T-helper 9 cell (primary cell): ENCODE data around the gene TSLP.

Experiments used
- DNase-seq: peaks from one replicate; pipeline ENCODE4 v3.0.0-alpha.2; 2020

TSLP gene

DNA sequence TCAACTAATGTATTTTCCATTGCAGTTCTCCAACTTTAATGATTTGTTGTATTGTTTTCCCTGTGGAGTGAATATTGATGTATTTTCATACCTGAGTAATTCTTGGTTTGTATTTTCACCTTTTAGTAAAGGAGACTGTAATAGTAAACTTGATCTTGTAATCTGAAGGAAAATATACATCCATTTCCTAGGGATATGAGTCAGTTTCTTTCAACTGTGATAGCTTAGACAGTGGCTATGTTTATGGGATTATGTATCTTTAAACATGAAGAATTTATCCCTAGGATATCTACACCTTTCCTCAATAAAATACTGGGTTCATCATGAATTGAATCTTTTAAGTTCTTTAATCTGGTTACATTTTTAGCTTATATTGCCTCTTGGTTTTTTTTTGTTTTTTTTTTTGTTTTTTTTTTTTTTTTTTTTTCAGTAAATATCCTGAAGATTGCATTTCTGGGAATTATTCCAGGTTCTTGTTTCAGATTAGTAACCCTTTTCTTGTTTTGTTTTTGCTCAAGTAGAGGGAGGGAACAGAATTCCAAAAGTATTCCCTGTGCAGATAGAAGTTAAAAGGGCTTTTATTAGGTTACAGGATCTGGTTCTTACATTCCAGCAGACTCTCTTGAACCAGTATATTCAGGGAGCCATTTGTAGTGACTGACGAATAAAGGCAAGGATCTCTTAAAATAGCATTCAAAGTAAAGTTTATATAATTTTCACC is 27.7 kb downstream of the TSLP start:
- no peak for DNase-seq

DNA sequence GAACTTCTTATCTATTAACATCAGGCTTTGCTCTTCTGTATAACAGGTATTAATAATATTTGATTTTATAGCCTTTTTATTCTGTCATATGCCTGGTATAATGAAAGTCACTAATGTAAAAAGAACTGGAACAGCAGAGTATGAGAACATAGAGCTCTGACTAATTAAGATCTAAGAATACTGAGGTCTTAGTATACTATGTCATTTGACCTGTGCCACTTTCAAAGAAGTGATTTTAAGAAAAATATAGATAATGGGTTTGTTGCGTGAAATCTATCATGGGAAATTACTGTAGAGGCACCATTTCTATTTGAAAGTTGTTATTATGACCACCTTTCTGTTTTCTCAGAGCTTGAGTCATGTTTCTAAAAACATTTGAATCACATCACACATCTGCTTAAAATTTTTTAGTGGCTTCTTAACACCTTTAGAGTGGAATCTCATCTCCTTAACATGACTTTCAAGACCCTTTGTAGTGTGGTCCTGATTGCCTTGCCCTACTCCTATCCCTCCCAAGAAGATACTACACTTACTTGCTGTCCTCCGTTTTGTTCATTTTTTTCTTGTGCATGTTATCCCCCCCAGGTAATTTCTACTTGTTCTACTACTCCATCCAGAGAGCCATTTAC is 34.9 kb downstream of the TSLP start:
- DNase-seq: no peak

DNA sequence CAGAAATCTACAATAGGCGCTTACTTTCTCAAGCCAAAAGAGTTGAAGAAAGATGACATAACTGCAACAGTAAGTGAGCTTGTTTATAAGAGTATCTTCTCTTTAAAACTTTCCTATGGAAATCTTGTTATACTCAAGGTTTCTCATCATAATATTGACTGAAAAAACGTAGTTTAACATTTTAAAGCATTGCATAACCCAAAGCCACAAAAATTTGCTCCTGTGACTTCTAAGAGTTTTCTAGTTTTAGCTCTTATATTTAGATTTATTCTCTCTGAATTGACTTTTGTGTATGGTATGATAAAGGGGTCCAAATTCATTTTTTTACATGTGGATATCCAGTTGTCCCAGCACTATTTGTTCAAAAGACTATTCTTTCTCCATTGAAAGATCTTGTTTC is 35.9 kb downstream of the TSLP start:
- DNase-seq: no peak

DNA sequence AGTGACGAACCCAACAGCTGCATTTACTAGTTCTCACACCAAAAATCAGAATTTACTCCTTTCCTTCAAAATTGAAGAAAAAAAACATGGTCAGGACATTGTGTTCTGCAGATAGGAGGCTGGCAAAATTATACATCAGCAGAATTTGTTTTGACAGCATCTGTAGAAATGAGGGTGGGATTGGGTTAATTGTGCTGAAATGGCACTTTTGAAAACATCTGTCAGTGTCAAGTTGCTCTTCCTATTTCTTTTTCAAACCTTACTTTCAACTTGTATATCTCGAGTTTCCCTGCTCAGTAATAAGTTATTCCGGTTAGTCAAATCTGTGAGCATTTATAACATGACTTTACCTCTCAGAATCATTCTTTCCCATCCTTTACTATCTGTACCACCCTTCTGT is 40.4 kb downstream of the TSLP start:
- no peak for DNase-seq

DNA sequence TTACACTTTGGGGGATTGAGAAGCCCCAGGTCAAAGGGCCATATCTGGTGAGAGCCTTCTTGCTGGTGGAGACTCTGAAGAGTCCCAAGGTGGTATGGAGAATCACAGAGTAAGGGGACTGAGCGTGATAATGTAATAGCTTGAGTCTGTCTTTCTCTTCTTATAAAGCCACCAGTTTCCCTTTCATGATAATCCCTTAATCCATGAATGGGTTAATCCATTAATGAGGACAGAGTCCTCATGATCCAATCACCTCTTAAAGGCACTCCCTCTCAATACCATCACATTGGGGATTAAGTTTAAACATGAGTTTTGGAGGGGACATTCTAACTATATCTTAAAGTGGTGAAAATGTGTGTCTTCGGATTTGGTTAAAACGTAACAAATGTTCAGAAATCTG is 42.2 kb downstream of the TSLP start:
- DNase-seq: no peak

DNA sequence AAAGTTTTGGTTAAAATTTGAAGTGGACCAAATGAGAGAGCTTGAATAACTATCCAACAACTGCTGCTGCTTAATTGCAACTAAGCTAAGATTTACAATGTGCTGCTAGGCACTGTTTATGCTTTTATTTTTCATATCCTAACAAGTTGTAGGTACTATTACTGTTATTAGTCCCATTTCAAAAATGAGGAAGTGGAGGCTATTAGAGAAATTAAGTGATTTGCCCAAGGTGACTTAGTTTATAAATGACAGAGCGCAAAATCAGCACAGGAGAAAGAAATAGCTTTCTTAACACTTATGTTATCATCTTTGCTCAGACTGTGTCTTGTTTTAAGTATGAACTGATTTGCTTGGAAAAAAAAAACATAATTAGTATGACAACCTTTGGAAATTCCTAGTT is 43.7 kb downstream of the TSLP start:
- no peak for DNase-seq

DNA sequence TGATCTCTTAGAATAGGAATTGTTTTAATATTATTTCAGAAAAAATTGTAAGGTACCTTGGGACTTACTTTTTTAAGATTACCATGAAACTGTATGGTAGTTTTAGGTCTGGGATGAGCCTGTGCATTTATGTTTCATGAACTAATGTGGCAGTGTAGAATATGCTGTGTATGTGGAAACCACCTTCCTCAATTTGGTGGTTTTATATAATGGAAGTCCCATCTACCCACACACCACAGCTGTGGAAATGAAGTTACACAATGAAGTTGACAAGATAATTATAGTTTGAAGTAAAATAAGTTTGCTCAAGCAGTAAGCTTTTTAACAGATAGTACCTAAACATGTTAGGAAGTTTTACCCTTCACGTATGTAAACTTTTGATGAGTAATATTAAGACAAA is 45.0 kb downstream of the TSLP start:
- DNase-seq: no peak

DNA sequence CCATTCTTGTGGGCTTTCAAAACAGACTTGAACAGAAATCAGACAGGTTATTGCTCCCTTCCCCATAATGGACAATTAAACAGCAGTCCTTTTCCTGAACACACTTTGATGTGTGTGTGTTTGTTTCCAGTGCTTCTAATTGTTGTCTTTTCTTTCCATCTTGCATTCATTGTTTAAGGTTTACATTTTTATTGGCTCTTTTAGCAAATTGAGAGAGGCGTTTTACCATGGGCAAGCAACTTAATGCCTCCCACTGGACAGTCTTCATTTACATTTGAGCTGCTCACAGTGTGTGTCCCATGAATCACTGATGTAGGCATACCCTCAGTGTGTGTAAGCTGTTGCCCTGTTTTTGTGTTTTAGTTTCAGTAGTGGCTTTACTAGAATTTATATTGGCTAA is 45.6 kb downstream of the TSLP start:
- DNase-seq: no peak

DNA sequence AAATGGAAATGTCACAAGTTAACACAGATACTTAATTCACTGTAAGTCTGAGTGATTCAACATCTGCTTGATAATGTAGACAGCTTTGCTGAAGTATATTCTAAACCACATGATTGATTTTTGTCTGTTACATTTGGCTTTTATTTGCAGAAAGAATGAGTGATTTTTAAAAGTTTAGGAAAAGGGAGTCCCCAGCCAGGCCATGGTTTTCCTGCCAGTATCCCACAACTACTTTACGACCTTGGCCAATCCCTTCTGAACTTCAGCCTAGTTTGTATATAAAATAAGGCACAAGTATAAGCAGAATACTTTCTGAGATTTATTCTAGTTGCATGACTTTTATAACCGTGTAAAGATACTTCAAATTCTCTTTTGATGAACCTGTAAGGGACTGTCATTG is 47.7 kb downstream of the TSLP start:
- DNase-seq: no peak

DNA sequence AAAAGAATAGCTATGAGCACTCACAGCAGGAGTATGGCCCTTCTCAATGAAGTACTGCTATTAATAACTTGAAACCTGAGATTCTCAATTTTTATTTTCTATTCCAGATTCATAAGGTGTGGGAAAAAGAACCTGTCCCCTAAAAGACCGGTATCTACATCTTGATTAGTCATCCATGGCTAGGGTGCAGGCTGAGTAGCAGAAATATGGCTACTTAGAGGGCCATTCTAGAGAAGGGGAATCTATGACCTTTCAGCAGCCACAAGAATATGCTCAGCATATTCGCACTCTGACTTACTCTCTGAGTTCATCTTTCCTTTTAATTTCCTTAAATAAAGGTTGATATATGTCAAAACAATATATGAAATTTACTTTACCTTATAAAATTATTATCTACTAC is 48.3 kb downstream of the TSLP start:
- no peak for DNase-seq

DNA sequence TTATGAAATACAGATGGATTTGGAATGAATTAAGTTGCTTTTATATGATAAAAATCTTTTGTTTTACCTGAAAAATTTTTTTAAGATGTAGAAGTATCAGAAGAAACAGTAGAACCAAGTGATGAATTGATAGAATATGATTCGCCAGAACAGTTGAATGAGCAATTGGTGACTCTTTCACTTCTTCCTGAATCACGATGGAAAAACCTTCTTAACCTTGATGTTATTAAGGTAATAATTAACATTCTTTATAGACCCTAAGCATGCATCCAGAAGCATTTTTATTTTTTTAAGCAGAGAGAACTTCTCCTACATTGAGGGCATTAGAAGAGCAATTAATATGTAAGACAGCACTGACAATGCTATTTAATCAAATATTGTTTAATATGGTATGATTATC is 49.4 kb downstream of the TSLP start:
- DNase-seq: no peak

DNA sequence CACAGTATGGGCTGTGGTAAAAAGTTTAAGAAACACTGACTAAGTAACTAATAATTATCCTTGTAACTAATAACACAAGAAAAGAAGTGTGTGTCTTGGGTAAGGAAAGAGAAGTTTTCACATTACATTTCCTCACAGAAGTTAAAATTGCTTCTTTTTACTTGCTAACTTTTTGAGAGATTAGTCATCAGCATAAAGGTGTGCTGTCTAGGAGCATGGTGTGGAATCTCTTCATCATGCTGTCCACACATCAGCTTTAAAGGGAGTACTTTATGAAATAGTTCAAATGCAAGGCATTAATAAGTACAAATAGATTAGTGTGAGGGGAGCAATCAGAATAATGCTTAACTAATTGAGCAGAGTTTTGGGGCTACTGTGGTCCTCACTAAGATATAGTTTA is 50.4 kb downstream of the TSLP start:
- no peak for DNase-seq

DNA sequence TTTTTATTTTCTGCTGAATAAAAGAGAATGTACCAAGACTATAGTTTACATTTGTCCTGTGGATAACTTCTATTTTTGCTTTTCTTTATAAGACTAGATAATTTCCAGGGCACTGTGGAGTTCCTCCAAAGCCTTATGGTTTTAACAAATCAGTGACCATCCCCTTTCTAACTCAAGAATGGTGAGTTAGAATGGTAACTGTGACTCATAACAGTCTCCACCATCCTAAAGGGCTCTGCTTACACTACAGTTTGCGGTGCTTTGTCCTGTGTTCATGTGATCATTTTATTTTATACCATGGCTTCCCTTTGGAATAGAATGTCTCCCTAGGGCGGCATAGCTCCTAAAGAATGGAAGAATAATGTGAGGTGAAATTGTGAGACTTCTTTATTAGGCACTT is 50.9 kb downstream of the TSLP start:
- no peak for DNase-seq

DNA sequence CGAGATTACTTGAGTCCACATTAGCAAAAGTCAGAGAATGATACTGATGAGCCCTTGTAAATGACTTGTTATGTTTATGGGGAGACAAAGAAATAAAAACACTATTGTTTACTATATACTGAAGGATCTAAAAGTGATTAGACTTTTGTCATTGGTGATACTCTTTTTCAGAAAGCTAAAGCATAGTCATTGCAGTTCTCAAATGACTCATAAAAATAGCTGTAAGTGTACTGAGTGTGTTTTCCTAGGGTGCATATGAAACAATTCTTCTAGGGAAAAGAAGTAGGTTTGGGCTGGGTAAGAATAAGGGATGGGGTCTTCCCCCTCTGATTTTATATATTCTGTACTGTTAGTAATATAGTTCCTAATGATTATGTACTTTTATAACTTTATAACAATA is 53.3 kb downstream of the TSLP start:
- DNase-seq: no peak

DNA sequence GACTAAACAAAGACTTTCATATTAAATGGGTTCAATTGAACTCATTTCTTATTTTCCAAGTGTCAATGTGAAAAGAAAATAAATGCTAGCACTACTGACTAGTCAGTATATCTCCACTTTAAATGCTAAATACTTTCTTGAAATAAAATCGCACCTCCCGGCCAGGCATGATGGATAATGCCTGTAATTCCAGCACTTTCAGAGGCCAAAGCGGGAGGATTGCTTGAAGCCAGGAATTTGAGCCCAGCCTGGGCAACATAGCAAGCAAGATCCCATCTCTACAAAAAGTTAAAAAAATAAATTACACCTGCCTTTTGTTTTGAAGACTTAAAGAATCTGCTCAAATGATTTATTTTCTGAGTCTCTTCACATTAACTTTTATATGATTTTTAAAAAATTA is 55.4 kb downstream of the TSLP start:
- no peak for DNase-seq
